OCI-LY3 (cell line): Measurements from ENCODE around the gene BROX.

Source experiments
- EZH2phosphoT487 ChIP-seq: fragments of 200-600 bp; shearing (Covaris generic); IDR thresholded peaks from 2 replicates; pipeline ENCODE4 v1.6.1; 2018; ENCODE audit warnings: antibody characterized with exemption, mixed run types, low read depth
- TF ChIP-seq, protein P1 (sequence below): fragments of 200-600, 300-600 bp; sonication (generic); IDR thresholded peaks from 2 replicates; pipeline ENCODE4 v1.5.1; 2014; ENCODE audit warnings: antibody characterized with exemption, low read length, low read depth

DNA sequence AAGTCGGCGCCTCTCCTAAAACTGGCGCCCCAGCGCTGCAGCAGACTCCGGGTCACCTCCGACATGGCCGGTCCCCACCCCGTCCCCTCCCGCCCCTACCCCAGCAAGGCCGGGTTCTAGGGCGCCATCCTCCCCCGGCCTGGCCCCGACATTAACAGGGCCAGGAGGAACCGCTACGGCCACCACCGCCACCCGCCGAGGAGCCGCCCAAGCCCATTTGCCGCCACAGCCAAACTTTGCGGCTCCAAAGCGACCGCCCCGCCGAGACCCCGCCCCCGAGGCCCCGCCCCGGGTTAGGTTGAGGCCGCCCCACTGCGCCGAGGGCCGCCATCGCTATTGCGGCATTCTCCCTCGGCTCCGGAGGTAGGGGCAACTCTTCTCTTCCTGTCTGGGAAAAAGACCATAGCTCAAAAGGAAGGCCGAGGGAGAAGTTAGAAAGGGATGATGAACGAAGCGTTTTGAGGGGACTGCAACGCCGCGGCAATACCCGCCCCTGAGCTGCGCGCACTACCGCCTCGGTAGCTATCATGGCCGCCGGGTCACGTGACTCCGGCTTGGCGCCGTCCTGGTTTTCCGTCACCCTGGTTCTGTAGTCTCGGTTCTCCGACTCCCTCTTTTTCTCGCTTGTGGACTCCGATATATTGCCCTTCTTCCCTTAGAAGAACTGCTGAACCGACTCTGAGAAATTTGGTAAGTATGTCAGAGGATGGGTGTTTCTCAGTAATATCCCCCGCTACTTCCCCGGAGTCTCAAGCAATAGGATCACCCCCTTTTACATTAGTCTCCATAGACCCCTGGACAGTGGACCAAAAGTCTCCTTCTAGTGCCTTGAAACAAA is at the start of gene BROX, which contains the start of gene AIDA:
- TF ChIP-seq, protein P1, sequence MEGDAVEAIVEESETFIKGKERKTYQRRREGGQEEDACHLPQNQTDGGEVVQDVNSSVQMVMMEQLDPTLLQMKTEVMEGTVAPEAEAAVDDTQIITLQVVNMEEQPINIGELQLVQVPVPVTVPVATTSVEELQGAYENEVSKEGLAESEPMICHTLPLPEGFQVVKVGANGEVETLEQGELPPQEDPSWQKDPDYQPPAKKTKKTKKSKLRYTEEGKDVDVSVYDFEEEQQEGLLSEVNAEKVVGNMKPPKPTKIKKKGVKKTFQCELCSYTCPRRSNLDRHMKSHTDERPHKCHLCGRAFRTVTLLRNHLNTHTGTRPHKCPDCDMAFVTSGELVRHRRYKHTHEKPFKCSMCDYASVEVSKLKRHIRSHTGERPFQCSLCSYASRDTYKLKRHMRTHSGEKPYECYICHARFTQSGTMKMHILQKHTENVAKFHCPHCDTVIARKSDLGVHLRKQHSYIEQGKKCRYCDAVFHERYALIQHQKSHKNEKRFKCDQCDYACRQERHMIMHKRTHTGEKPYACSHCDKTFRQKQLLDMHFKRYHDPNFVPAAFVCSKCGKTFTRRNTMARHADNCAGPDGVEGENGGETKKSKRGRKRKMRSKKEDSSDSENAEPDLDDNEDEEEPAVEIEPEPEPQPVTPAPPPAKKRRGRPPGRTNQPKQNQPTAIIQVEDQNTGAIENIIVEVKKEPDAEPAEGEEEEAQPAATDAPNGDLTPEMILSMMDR = no peak
- no peak for TF ChIP-seq EZH2phosphoT487
